GM21619 (cell line): Measurements from ENCODE around the gene TERT.

Source experiments
- ATAC-seq: cut with Tn5 transposase; IDR thresholded peaks from one replicate; pipeline ENCODE4 v1.9.1; 2021; ENCODE audit not compliant: unreplicated experiment

The TERT gene

GRCh38 chr5:1265026-1265425 lies 29.8 kb downstream of the TERT start:
- ATAC-seq: no peak

GRCh38 chr5:1264211-1264610 lies 30.7 kb downstream of the TERT start:
- ATAC-seq: no peak

- ATAC-seq: no peak
These were observed 32.5 kb downstream of the TERT start for GRCh38 chr5:1262381-1262780.

GRCh38 chr5:1261643-1262042 lies 33.2 kb downstream of the TERT start:
- no peak for ATAC-seq

GRCh38 chr5:1259806-1260480 lies 34.9 kb downstream of the TERT start:
- no peak for ATAC-seq

GRCh38 chr5:1257841-1258240 lies 37.0 kb downstream of the TERT start:
- no peak for ATAC-seq

GRCh38 chr5:1257363-1257762 lies 37.5 kb downstream of the TERT start:
- no peak for ATAC-seq

GRCh38 chr5:1256776-1257175 lies 38.1 kb downstream of the TERT start:
- no peak for ATAC-seq

- no peak for ATAC-seq
These were observed 39.7 kb downstream of the TERT start for GRCh38 chr5:1255081-1255561.

GRCh38 chr5:1254196-1254595 lies 40.7 kb downstream of the TERT start:
- no peak for ATAC-seq

GRCh38 chr5:1253456-1254105 lies 41.3 kb downstream of the TERT start:
- no peak for ATAC-seq

- no peak for ATAC-seq
These were observed 42.2 kb downstream of the TERT start for GRCh38 chr5:1252681-1253080.

- no peak for ATAC-seq
These were observed 42.9 kb downstream of the TERT start for GRCh38 chr5:1251678-1252580.

GRCh38 chr5:1249366-1250280 lies 45.2 kb downstream of the TERT start:
- ATAC-seq: no peak

- no peak for ATAC-seq
These were observed 47.1 kb downstream of the TERT start for GRCh38 chr5:1247811-1248210.

GRCh38 chr5:1246711-1247431 lies 48.0 kb downstream of the TERT start:
- no peak for ATAC-seq

- ATAC-seq: no peak
These were observed 48.8 kb downstream of the TERT start for GRCh38 chr5:1245905-1246576.

GRCh38 chr5:1244976-1245375 lies 49.9 kb downstream of the TERT start:
- ATAC-seq: no peak

GRCh38 chr5:1244255-1244654 lies 50.6 kb downstream of the TERT start:
- no peak for ATAC-seq
